ENCODE measurements around the gene KIAA1549. TPM values are rescaled to one million over a fixed set of nuclear protein-coding genes. Genes with fewer than 3 reads are reported as not detected.

The KIAA1549 gene
- total and polyA plus RNA-seq, 2 of the 8 experiments (the other 6 are each of a cell fraction or from before 2014, with no cell fraction given), result 6.5 to 17.3 TPM

- TF ChIP-seq RNF2 (IDR thresholded peaks at IDR 0.05; ENCODE audit: borderline replicate concordance, low read depth, low read length, missing control alignments, poor library complexity, severe bottlenecking), result no peak
- no peak for TF ChIP-seq JUND (IDR thresholded peaks at IDR 0.05; ENCODE audit: low read length)
- no peak for TF ChIP-seq BCL11A (IDR thresholded peaks at IDR 0.05; ENCODE audit: low read depth in 2 of 2, low read length in 2 of 2)
- no peak for TF ChIP-seq KDM1A (IDR thresholded peaks at IDR 0.05; ENCODE audit: borderline replicate concordance, low read length)
- TF ChIP-seq POLR2A (IDR thresholded peaks at IDR 0.05; ENCODE audit: control extremely low read depth in 1 of 2, low read depth in 2 of 2, low read length in 2 of 2), result no peak
Measured at GRCh38 chr7:138945154-138945553, 36.0 kb downstream of the KIAA1549 start (continued).

Measured in H1 (cell line).